ENCODE measurements around the gene DACH1. TPM values are rescaled to one million over a fixed set of nuclear protein-coding genes. Genes with fewer than 3 reads are reported as not detected.

Gene DACH1
- total and polyA plus RNA-seq, 2 donors (not counting 1 experiment from before 2014, with no cell fraction given): 0.02 to 0.33 TPM

- no peaks in the 10 kb centered on the region for H3K36me3 ChIP-seq (ENCODE audit: control insufficient read depth, insufficient read depth, low read length)
- H3K9me3 ChIP-seq (ENCODE audit: control insufficient read depth, insufficient read depth, low read depth, low read length): no peaks in the 10 kb centered on the region
- H3K79me2 ChIP-seq (ENCODE audit: control insufficient read depth, insufficient read depth, low read length): no peaks in the 10 kb centered on the region
- DNase-seq (ENCODE audit: low read depth in 2 of 2): no peak
- H4K20me1 ChIP-seq (ENCODE audit: control insufficient read depth, extremely low read depth, insufficient read depth, low read length): no peaks in the 10 kb centered on the region
- TF ChIP-seq EZH2 (IDR thresholded peaks at IDR 0.05; ENCODE audit: low read length, missing control alignments): no peak
- TF ChIP-seq CTCF (conservative IDR thresholded peaks at IDR 0.05 in 1 of 2, IDR thresholded peaks at IDR 0.05 in 1 of 2; ENCODE audit: low read depth in 1 of 2, low read length in 2 of 2): no peak
- no peaks in the 10 kb centered on the region for H3K27me3 ChIP-seq (ENCODE audit: control insufficient read depth, insufficient read depth, low read length)
- no peak overlapping the region for H3K27ac ChIP-seq (ENCODE audit: insufficient read depth, low read length)
- H3K4me3 ChIP-seq (replicated peaks in 1 of 4; ENCODE audit: control extremely low read depth in 1 of 4, insufficient read depth in 1 of 4, low read depth in 3 of 4, low read length in 4 of 4): no peak overlapping the region
- no peak overlapping the region for H2AFZ ChIP-seq (ENCODE audit: low read length)
- H3K4me2 ChIP-seq (ENCODE audit: extremely low read depth, insufficient read depth, low read length): no peak overlapping the region
- no peaks in the 10 kb centered on the region for H3K4me1 ChIP-seq (ENCODE audit: control insufficient read depth, extremely low read depth, insufficient read depth, low read length)
- H3K9ac ChIP-seq (ENCODE audit: insufficient read depth, low read length): no peak overlapping the region
These were observed 94.6 kb downstream of the DACH1 start for GRCh38 chr13:71772361-71772760.

DNA sequence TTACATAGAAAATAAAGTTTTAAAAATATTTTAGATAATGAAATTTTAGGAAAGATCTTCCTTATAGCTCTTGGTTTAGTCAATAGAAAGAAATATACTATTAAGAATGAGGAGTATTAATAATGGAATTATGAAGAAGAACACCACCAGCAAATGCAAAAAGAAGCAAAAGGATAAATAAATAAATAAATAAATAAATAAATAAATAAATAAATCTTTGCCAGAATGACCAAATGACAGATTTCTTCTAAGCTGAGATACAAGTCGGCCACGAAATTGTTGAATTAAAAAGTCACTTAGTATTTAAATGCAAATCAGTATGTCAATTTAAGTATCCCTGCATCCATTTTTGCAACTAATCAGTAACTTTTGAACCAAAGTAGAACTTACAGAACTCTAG is 95.9 kb downstream of the DACH1 start:
- Histone ChIP-seq H3K9me3 (ENCODE audit: control insufficient read depth, insufficient read depth, low read depth, low read length) (no peaks in the 10 kb centered on the region), H3K27ac (ENCODE audit: insufficient read depth, low read length) (no peak overlapping the region), H3K79me2 (ENCODE audit: control insufficient read depth, insufficient read depth, low read length) (no peaks in the 10 kb centered on the region), H3K36me3 (ENCODE audit: control insufficient read depth, insufficient read depth, low read length) (no peaks in the 10 kb centered on the region), H3K27me3 (ENCODE audit: control insufficient read depth, insufficient read depth, low read length) (no peaks in the 10 kb centered on the region), H4K20me1 (ENCODE audit: control insufficient read depth, extremely low read depth, insufficient read depth, low read length) (no peaks in the 10 kb centered on the region), H3K4me1 (ENCODE audit: control insufficient read depth, extremely low read depth, insufficient read depth, low read length) (no peaks in the 10 kb centered on the region), H3K4me2 (ENCODE audit: extremely low read depth, insufficient read depth, low read length) (no peak overlapping the region), H2AFZ (ENCODE audit: low read length) (no peak overlapping the region), H3K4me3 (replicated peaks in 1 of 4; ENCODE audit: control extremely low read depth in 1 of 4, insufficient read depth in 1 of 4, low read depth in 3 of 4, low read length in 4 of 4) (no peak overlapping the region), H3K9ac (ENCODE audit: insufficient read depth, low read length) (no peak overlapping the region)
- DNase-seq (ENCODE audit: low read depth in 2 of 2): no peak
- no peak for TF ChIP-seq EZH2 (IDR thresholded peaks at IDR 0.05; ENCODE audit: low read length, missing control alignments)
- TF ChIP-seq CTCF (conservative IDR thresholded peaks at IDR 0.05 in 1 of 2, IDR thresholded peaks at IDR 0.05 in 1 of 2; ENCODE audit: low read depth in 1 of 2, low read length in 2 of 2): no peak

DNA sequence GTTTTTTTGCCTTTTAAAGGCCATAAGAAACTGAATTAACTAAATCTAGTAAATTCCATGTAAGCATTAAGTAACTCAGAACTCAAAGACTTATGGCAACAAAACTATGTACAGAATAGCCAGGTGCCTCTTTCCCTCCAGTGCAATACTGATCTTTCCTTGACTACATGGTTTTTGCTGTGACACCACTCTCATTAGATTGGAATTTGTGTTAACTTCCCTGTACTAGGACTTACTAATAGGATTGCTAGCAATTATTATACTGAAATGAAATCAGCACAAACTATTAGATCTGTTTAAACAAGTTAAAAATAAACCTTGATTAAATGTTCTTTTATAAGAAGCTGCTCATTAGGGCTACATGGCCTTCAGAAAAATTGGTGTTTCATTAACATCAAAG is 96.3 kb downstream of the DACH1 start:
- Histone ChIP-seq H3K79me2 (ENCODE audit: control insufficient read depth, insufficient read depth, low read length) (no peaks in the 10 kb centered on the region), H3K9ac (ENCODE audit: insufficient read depth, low read length) (no peak overlapping the region), H3K4me1 (ENCODE audit: control insufficient read depth, extremely low read depth, insufficient read depth, low read length) (no peaks in the 10 kb centered on the region), H2AFZ (ENCODE audit: low read length) (no peak overlapping the region), H3K4me3 (replicated peaks in 1 of 4; ENCODE audit: control extremely low read depth in 1 of 4, insufficient read depth in 1 of 4, low read depth in 3 of 4, low read length in 4 of 4) (no peak overlapping the region), H3K4me2 (ENCODE audit: extremely low read depth, insufficient read depth, low read length) (no peak overlapping the region), H3K27me3 (ENCODE audit: control insufficient read depth, insufficient read depth, low read length) (no peaks in the 10 kb centered on the region), H3K27ac (ENCODE audit: insufficient read depth, low read length) (no peak overlapping the region), H3K36me3 (ENCODE audit: control insufficient read depth, insufficient read depth, low read length) (no peaks in the 10 kb centered on the region), H3K9me3 (ENCODE audit: control insufficient read depth, insufficient read depth, low read depth, low read length) (no peaks in the 10 kb centered on the region), H4K20me1 (ENCODE audit: control insufficient read depth, extremely low read depth, insufficient read depth, low read length) (no peaks in the 10 kb centered on the region)
- DNase-seq (ENCODE audit: low read depth in 2 of 2): no peak
- TF ChIP-seq CTCF (conservative IDR thresholded peaks at IDR 0.05 in 1 of 2, IDR thresholded peaks at IDR 0.05 in 1 of 2; ENCODE audit: low read depth in 1 of 2, low read length in 2 of 2) (no peak), EZH2 (IDR thresholded peaks at IDR 0.05; ENCODE audit: low read length, missing control alignments) (no peak)

All from fibroblast of lung (primary cell).